MM.1S (cell line): ENCODE data around the gene LBX1.

Experiments used
- EZH2 ChIP-seq: fragments of 300-600 bp; sonication (generic); optimal IDR thresholded peaks from 2 replicates; pipeline ENCODE3; 2017; ENCODE audit warnings: low read depth, mild to moderate bottlenecking, antibody characterized with exemption, low read length, mixed read lengths
- TF ChIP-seq, protein P1 (sequence below): fragments of 300-600 bp; sonication (generic); IDR thresholded peaks from 2 replicates; pipeline ENCODE4 v1.5.1; 2016; ENCODE audit warnings: antibody characterized with exemption, low read length, mixed read lengths

DNA sequence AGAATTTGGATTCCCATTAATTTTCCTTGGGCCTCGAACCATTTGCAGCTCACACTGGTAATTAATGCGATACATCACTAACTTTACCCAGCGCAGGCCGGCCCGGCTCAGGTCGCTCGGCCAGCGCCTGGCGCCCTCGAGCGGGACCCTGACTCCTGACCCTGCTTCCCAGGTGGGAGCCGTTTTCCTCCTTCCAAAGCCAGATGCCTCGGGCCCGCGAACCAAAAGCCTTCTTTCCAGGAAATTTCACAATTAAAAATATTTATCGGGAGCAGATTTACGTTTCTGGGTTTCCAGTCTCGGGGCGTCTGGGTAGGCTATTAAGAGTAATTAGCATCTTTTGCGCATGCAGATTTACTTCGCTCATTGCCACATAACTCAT, 12.2 kb downstream of the LBX1 start:
- TF ChIP-seq, protein P1, sequence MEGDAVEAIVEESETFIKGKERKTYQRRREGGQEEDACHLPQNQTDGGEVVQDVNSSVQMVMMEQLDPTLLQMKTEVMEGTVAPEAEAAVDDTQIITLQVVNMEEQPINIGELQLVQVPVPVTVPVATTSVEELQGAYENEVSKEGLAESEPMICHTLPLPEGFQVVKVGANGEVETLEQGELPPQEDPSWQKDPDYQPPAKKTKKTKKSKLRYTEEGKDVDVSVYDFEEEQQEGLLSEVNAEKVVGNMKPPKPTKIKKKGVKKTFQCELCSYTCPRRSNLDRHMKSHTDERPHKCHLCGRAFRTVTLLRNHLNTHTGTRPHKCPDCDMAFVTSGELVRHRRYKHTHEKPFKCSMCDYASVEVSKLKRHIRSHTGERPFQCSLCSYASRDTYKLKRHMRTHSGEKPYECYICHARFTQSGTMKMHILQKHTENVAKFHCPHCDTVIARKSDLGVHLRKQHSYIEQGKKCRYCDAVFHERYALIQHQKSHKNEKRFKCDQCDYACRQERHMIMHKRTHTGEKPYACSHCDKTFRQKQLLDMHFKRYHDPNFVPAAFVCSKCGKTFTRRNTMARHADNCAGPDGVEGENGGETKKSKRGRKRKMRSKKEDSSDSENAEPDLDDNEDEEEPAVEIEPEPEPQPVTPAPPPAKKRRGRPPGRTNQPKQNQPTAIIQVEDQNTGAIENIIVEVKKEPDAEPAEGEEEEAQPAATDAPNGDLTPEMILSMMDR: no peak
- TF ChIP-seq EZH2: no peak
